HEK293 (cell line): ENCODE measurements around the gene CDC34.

Experiments used
- CTCF ChIA-PET: fragments of 350-600 bp; formaldehyde crosslinking; extraction: SDS; loops from one replicate; lab custom pipeline; 2021; ENCODE audit warnings: antibody characterized with exemption; lab: Yijun Ruan, JAX
- POLR2A ChIA-PET: fragments of 300-600 bp; formaldehyde crosslinking; extraction: SDS; loops from one replicate; lab custom pipeline; 2020; ENCODE audit warnings: antibody characterized with exemption, inconsistent platforms; lab: Yijun Ruan, JAX
- H3K27ac ChIP-seq: fragments of 200-500 bp; sonication (Bioruptor generic); 2 replicates; pipeline ENCODE4 v1.5.1; 2014; ENCODE audit warnings: low read depth, low read length, control low read depth, inconsistent platforms; ENCODE audit errors: extremely low read depth
- H3K36me3 ChIP-seq, 2 experiments: fragments of 200-500 bp in 1 of 2; sonication (Bioruptor generic) in 1 of 2; 1 replicate in 1 of 2; 2 replicates in 1 of 2; pipeline ENCODE4 v1.5.1; 2014 to 2017; ENCODE audit warnings: inconsistent platforms in 2 of 2, low read length in 2 of 2; ENCODE audit not compliant: control insufficient read depth in 2 of 2, insufficient read depth in 1 of 2
- H3K4me1 ChIP-seq: fragments of 200-500 bp; sonication (Bioruptor generic); 2 replicates; pipeline ENCODE4 v1.5.1; 2014; ENCODE audit warnings: mild to moderate bottlenecking, low read length, inconsistent platforms; ENCODE audit not compliant: control insufficient read depth, insufficient read depth
- H3K4me3 ChIP-seq: 2 replicates; pipeline ENCODE4 v1.5.1; 2011; ENCODE audit warnings: low read depth, mild to moderate bottlenecking, control low read depth, low read length, moderate library complexity
- H3K9me3 ChIP-seq: fragments of 200-500 bp; sonication (Bioruptor generic); 2 replicates; pipeline ENCODE4 v1.5.1; 2014; ENCODE audit warnings: low read depth, low read length, inconsistent platforms; ENCODE audit not compliant: control insufficient read depth, insufficient read depth
- KLF1 ChIP-seq: fragments of 450-650 bp; formaldehyde crosslinking; IDR thresholded peaks from 2 replicates; pipeline ENCODE4 v1.5.1; 2016; ENCODE audit warnings: missing biosample characterization, missing genetic modification characterization
- KLF16 ChIP-seq: fragments of 450-650 bp; formaldehyde crosslinking; IDR thresholded peaks from 2 replicates; pipeline ENCODE4 v1.5.1; 2017; ENCODE audit warnings: missing biosample characterization, missing genetic modification characterization
- KLF8 ChIP-seq: fragments of 450-650 bp; formaldehyde crosslinking; IDR thresholded peaks from 2 replicates; pipeline ENCODE4 v1.5.1; 2016; ENCODE audit warnings: missing biosample characterization, missing genetic modification characterization
- OSR2 ChIP-seq: fragments of 450-650 bp; formaldehyde crosslinking; IDR thresholded peaks from 2 replicates; pipeline ENCODE4 v1.5.1; 2016; ENCODE audit warnings: missing biosample characterization, missing genetic modification characterization
- PATZ1 ChIP-seq: fragments of 450-650 bp; formaldehyde crosslinking; IDR thresholded peaks from 2 replicates; pipeline ENCODE4 v1.5.1; 2016; ENCODE audit warnings: missing biosample characterization, missing genetic modification characterization
- PRDM10 ChIP-seq: fragments of 450-650 bp; formaldehyde crosslinking; IDR thresholded peaks from 2 replicates; pipeline ENCODE4 v1.5.1; 2016; ENCODE audit warnings: missing biosample characterization, missing genetic modification characterization
- ZBTB48 ChIP-seq: fragments of 450-650 bp; formaldehyde crosslinking; IDR thresholded peaks from 2 replicates; pipeline ENCODE4 v1.5.1; 2016; ENCODE audit warnings: missing biosample characterization, missing genetic modification characterization
- ZFHX2 ChIP-seq: fragments of 450-650 bp; formaldehyde crosslinking; conservative IDR thresholded peaks from 2 replicates; pipeline ENCODE4 v1.5.1; 2016; ENCODE audit warnings: missing biosample characterization, missing genetic modification characterization
- ZNF114 ChIP-seq: fragments of 450-650 bp; formaldehyde crosslinking; IDR thresholded peaks from 2 replicates; pipeline ENCODE4 v1.5.0; 2017; ENCODE audit warnings: missing biosample characterization, missing genetic modification characterization
- ZNF544 ChIP-seq: fragments of 450-650 bp; formaldehyde crosslinking; IDR thresholded peaks from 2 replicates; pipeline ENCODE4 v1.5.0; 2017; ENCODE audit warnings: missing biosample characterization, missing genetic modification characterization
- ZNF626 ChIP-seq: fragments of 450-650 bp; sonication (Bioruptor Pico); formaldehyde crosslinking; IDR thresholded peaks from 2 replicates; pipeline ENCODE4 v1.5.1; 2018; ENCODE audit warnings: missing biosample characterization, missing genetic modification characterization, inconsistent platforms
- ZNF76 ChIP-seq: fragments of 450-650 bp; formaldehyde crosslinking; IDR thresholded peaks from 2 replicates; pipeline ENCODE4; 2016; ENCODE audit warnings: low read depth, missing biosample characterization, missing genetic modification characterization, borderline replicate concordance
- TF ChIP-seq, protein P1 (sequence below): fragments of 450-650 bp; formaldehyde crosslinking; IDR thresholded peaks from 2 replicates; pipeline ENCODE4 v1.5.1; 2016; ENCODE audit warnings: missing biosample characterization, missing genetic modification characterization
- TF ChIP-seq, protein P2 (sequence below): fragments of 450-650 bp; formaldehyde crosslinking; IDR thresholded peaks from 2 replicates; pipeline ENCODE4 v1.5.1; 2016; ENCODE audit warnings: missing biosample characterization, missing genetic modification characterization

The CDC34 gene

GRCh38 chr19:524062-524674, 7.4 kb upstream of the CDC34 start:
- no peaks in the 10 kb centered on the region for H3K36me3 ChIP-seq
- H3K9me3 ChIP-seq: no peaks in the 10 kb centered on the region
- ChIA-PET CTCF (interaction anchor here (0.9 to 1.3 kb wide), 3 partner anchors 13 to 62 kb away, joined by 3 to 4 read pairs (median 3); no protein-coding TSS in a partner anchor), POLR2A (interaction anchor here (0.7 to 0.9 kb wide), 2 partner anchors 8 to 16 kb away, joined by 4 read pairs; no protein-coding TSS in a partner anchor)
- TF ChIP-seq ZBTB48 (peak; percentile 42; the same call in 1 of the 2 replicates), KLF8 (tag by site-specific recombination) (0 out of 2 replicates have a peak, but pooled peaks have one; percentile 23), OSR2 (tag by site-specific recombination) (0 out of 2 replicates have a peak, but pooled peaks have one; percentile 23), PATZ1 (tag by site-specific recombination) (peak; percentile 28), ZNF626 (no peak), ZNF114 (tag by site-specific recombination) (no peak), KLF16 (tag by site-specific recombination) (no peak), KLF1 (peak; percentile 57; the same call in 1 of the 2 replicates), PRDM10 (tag by site-specific recombination) (peak; percentile 74), ZNF76 (peak; percentile 16; the same call in 1 of the 2 replicates), ZFHX2 (tag by site-specific recombination) (0 out of 2 replicates have a peak, but pooled peaks have one; percentile 12), ZNF544 (tag by site-specific recombination) (no peak)
- TF ChIP-seq, protein P1, sequence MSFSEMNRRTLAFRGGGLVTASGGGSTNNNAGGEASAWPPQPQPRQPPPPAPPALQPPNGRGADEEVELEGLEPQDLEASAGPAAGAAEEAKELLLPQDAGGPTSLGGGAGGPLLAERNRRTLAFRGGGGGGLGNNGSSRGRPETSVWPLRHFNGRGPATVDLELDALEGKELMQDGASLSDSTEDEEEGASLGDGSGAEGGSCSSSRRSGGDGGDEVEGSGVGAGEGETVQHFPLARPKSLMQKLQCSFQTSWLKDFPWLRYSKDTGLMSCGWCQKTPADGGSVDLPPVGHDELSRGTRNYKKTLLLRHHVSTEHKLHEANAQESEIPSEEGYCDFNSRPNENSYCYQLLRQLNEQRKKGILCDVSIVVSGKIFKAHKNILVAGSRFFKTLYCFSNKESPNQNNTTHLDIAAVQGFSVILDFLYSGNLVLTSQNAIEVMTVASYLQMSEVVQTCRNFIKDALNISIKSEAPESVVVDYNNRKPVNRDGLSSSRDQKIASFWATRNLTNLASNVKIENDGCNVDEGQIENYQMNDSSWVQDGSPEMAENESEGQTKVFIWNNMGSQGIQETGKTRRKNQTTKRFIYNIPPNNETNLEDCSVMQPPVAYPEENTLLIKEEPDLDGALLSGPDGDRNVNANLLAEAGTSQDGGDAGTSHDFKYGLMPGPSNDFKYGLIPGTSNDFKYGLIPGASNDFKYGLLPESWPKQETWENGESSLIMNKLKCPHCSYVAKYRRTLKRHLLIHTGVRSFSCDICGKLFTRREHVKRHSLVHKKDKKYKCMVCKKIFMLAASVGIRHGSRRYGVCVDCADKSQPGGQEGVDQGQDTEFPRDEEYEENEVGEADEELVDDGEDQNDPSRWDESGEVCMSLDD (tag by site-specific recombination): peak; percentile 34; the same call in 1 of the 2 replicates
- TF ChIP-seq, protein P2, sequence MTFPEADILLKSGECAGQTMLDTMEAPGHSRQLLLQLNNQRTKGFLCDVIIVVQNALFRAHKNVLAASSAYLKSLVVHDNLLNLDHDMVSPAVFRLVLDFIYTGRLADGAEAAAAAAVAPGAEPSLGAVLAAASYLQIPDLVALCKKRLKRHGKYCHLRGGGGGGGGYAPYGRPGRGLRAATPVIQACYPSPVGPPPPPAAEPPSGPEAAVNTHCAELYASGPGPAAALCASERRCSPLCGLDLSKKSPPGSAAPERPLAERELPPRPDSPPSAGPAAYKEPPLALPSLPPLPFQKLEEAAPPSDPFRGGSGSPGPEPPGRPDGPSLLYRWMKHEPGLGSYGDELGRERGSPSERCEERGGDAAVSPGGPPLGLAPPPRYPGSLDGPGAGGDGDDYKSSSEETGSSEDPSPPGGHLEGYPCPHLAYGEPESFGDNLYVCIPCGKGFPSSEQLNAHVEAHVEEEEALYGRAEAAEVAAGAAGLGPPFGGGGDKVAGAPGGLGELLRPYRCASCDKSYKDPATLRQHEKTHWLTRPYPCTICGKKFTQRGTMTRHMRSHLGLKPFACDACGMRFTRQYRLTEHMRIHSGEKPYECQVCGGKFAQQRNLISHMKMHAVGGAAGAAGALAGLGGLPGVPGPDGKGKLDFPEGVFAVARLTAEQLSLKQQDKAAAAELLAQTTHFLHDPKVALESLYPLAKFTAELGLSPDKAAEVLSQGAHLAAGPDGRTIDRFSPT: peak; percentile 41; the same call in 1 of the 2 replicates
- no peaks in the 10 kb centered on the region for H3K4me1 ChIP-seq
- H3K4me3 ChIP-seq: no peak overlapping the region
- H3K27ac ChIP-seq: no peak overlapping the region
